ENCODE measurements around the gene NELFE.

- TF ChIP-seq, protein P1, sequence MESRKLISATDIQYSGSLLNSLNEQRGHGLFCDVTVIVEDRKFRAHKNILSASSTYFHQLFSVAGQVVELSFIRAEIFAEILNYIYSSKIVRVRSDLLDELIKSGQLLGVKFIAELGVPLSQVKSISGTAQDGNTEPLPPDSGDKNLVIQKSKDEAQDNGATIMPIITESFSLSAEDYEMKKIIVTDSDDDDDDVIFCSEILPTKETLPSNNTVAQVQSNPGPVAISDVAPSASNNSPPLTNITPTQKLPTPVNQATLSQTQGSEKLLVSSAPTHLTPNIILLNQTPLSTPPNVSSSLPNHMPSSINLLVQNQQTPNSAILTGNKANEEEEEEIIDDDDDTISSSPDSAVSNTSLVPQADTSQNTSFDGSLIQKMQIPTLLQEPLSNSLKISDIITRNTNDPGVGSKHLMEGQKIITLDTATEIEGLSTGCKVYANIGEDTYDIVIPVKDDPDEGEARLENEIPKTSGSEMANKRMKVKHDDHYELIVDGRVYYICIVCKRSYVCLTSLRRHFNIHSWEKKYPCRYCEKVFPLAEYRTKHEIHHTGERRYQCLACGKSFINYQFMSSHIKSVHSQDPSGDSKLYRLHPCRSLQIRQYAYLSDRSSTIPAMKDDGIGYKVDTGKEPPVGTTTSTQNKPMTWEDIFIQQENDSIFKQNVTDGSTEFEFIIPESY (IDR thresholded peaks at IDR 0.05), result no peak
- TF ChIP-seq MAX (IDR thresholded peaks at IDR 0.05), result no peak
- TF ChIP-seq, protein P2, sequence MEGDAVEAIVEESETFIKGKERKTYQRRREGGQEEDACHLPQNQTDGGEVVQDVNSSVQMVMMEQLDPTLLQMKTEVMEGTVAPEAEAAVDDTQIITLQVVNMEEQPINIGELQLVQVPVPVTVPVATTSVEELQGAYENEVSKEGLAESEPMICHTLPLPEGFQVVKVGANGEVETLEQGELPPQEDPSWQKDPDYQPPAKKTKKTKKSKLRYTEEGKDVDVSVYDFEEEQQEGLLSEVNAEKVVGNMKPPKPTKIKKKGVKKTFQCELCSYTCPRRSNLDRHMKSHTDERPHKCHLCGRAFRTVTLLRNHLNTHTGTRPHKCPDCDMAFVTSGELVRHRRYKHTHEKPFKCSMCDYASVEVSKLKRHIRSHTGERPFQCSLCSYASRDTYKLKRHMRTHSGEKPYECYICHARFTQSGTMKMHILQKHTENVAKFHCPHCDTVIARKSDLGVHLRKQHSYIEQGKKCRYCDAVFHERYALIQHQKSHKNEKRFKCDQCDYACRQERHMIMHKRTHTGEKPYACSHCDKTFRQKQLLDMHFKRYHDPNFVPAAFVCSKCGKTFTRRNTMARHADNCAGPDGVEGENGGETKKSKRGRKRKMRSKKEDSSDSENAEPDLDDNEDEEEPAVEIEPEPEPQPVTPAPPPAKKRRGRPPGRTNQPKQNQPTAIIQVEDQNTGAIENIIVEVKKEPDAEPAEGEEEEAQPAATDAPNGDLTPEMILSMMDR (IDR thresholded peaks at IDR 0.05; ENCODE audit: low read depth, low read length, missing input control), result no peak
- TF ChIP-seq TAF1 (conservative IDR thresholded peaks at IDR 0.05), result no peak
- no peak for TF ChIP-seq JUND (IDR thresholded peaks at IDR 0.05)
- TF ChIP-seq RXRA (IDR thresholded peaks at IDR 0.05), result no peak
- no peak for TF ChIP-seq REST (IDR thresholded peaks at IDR 0.05)
Measured at GRCh38 chr6:31948753-31949413, 9.9 kb downstream of the NELFE start.
